Panc1 (cell line): ENCODE measurements around the gene NACC1. TPM values are rescaled to one million over a fixed set of nuclear protein-coding genes. Genes with fewer than 3 reads are reported as not detected.

ENCODE experiments used
- ATAC-seq: fragments of 200-7000 bp; cut with Tn5 transposase; 2 replicates; pipeline ENCODE4 v1.9.1; 2020; ENCODE audit warnings: mild to moderate bottlenecking, moderate library complexity
- BruUV-seq: library from RNA; stranded (reverse); fragments of 400-500 nt; replicated peaks from 2 replicates; lab custom pipeline; 2021; lab: Mats Ljungman, UMichigan
- CTCF ChIA-PET: fragments of 300-600 bp; sonication (Branson Sonifier 250); formaldehyde crosslinking; loops from one replicate; lab custom pipeline; 2022; ENCODE audit warnings: antibody characterized with exemption; lab: Charles Lee
- POLR2A ChIA-PET: fragments of 300-600 bp; sonication (Branson Sonifier 250); formaldehyde crosslinking; loops from one replicate; lab custom pipeline; 2022; ENCODE audit warnings: antibody characterized with exemption; lab: Charles Lee
- DNase-seq: peaks from one replicate; pipeline ENCODE4 v3.0.0-alpha.2; 2010; ENCODE audit warnings: low read depth, low spot score
- H3K27ac ChIP-seq: 2 replicates; pipeline ENCODE4 v1.5.1; 2011; ENCODE audit warnings: mild to moderate bottlenecking, low read length, inconsistent platforms
- H3K27me3 ChIP-seq: fragments of 200-500 bp; sonication (Bioruptor generic); 2 replicates; pipeline ENCODE4 v1.6.0; 2014; ENCODE audit warnings: low read length, inconsistent platforms; ENCODE audit not compliant: control insufficient read depth, insufficient read depth
- H3K36me3 ChIP-seq: fragments of 200-500 bp; sonication (Bioruptor generic); 2 replicates; pipeline ENCODE4 v1.5.1; 2014; ENCODE audit warnings: inconsistent platforms, mild to moderate bottlenecking, low read length, moderate library complexity; ENCODE audit not compliant: control insufficient read depth, insufficient read depth
- H3K4me1 ChIP-seq: 2 replicates; pipeline ENCODE4 v1.5.1; 2011; ENCODE audit warnings: inconsistent platforms, mild to moderate bottlenecking, low read length, moderate library complexity; ENCODE audit not compliant: control insufficient read depth, insufficient read depth
- H3K4me3 ChIP-seq, 2 experiments: 2 replicates each; pipeline ENCODE4 v1.5.1; 2011 to 2012; ENCODE audit warnings: low read depth in 2 of 2, low read length in 2 of 2, mild to moderate bottlenecking in 2 of 2, inconsistent platforms in 1 of 2, moderate library complexity in 1 of 2
- H3K9me3 ChIP-seq: fragments of 200-500 bp; sonication (Bioruptor generic); 2 replicates; pipeline ENCODE4 v1.5.1; 2014; ENCODE audit warnings: low read depth, mild to moderate bottlenecking, inconsistent platforms, low read length, moderate library complexity; ENCODE audit not compliant: control insufficient read depth, insufficient read depth
- POLR2AphosphoS5 ChIP-seq: IDR thresholded peaks from 2 replicates; pipeline ENCODE4 v1.6.1; 2012; ENCODE audit warnings: mild to moderate bottlenecking, low read depth, low read length, moderate library complexity
- SIN3A ChIP-seq: IDR thresholded peaks from 2 replicates; pipeline ENCODE4 v1.6.1; 2012; ENCODE audit warnings: low read depth, mild to moderate bottlenecking, low read length, moderate library complexity, borderline replicate concordance; ENCODE audit not compliant: insufficient read depth
- TCF7L2 ChIP-seq: IDR thresholded peaks from 2 replicates; pipeline ENCODE4 v1.6.1; 2011; ENCODE audit warnings: mild to moderate bottlenecking, low read depth, low read length, inconsistent platforms
- in situ Hi-C: cut with HindIII; loops from 2 replicates; pipeline ENCODE4 v1.10.0; 2016; ENCODE audit warnings: low sequenced_read_pairs, low pct_unique_long_range_greater_than_20kb
- intact Hi-C: fragments of 100-400 bp; cut with micrococcal nuclease; formaldehyde crosslinking; loops from one replicate; pipeline ENCODE4 v1.10.0; 2022; ENCODE audit not compliant: unreplicated experiment
- total RNA-seq: library from RNA; stranded (reverse); gene quantifications from one replicate; pipeline ENCODE4 v1.2.1, GENCODE V29; 2021; ENCODE audit not compliant: unreplicated experiment
- TF ChIP-seq, protein P1 (sequence below): fragments of 450-650 bp; IDR thresholded peaks from 2 replicates; pipeline ENCODE4 v1.5.1; 2017; ENCODE audit warnings: mild to moderate bottlenecking
- TF ChIP-seq, protein P2 (sequence below), 2 experiments: IDR thresholded peaks; 2 replicates each; pipeline ENCODE4 v1.6.1; 2011 to 2012; ENCODE audit warnings: low read depth in 2 of 2, control low read depth in 1 of 2, low read length in 1 of 2, mild to moderate bottlenecking in 1 of 2, moderate library complexity in 1 of 2; ENCODE audit not compliant: insufficient read depth in 1 of 2

NACC1 gene
- total RNA-seq, 1 experiment from 2014 or later: 129 TPM

DNA sequence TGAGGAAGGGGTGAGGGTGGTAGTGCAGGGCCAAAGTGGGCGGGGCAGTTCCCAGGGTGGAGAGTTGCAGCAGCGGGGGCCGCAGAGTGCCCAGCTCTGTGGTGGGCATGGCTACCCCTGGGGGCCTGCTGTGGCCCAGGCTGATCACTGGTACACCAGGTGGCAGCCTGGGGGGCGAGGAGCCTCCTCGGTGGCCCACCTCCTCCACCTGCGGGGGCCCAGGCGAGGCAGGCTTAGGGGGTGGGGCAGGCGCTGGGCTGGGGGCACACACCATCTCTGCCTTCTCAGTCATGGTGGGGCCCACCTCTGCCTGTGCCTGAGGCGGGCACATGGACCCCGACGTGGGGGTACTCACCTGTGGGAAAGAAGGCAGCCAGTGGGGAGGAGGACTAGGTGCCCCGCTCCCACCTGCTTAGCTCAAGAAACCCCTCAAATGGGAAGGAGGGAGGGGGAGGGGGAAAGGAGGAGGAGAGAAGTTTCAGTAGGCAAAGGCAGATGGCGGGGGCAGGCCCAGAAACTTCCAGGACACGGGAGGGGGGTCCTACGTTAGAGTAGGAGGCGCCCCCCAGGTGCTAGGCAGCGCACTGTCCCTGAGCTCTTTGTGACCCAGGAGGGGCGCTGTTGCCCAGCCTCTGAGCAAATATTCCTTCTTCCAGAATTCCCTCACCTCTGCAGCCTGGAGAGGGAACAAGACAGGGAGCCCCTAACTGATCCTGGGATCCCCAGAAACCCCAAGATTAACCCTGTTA, 17.0 kb upstream of the NACC1 start:
- H3K4me1 ChIP-seq: peaks cover 18% of the 10 kb centered on the region
- TF ChIP-seq POLR2AphosphoS5 (no peak), SIN3A (no peak), TCF7L2 (no peak)
- TF ChIP-seq, protein P1, sequence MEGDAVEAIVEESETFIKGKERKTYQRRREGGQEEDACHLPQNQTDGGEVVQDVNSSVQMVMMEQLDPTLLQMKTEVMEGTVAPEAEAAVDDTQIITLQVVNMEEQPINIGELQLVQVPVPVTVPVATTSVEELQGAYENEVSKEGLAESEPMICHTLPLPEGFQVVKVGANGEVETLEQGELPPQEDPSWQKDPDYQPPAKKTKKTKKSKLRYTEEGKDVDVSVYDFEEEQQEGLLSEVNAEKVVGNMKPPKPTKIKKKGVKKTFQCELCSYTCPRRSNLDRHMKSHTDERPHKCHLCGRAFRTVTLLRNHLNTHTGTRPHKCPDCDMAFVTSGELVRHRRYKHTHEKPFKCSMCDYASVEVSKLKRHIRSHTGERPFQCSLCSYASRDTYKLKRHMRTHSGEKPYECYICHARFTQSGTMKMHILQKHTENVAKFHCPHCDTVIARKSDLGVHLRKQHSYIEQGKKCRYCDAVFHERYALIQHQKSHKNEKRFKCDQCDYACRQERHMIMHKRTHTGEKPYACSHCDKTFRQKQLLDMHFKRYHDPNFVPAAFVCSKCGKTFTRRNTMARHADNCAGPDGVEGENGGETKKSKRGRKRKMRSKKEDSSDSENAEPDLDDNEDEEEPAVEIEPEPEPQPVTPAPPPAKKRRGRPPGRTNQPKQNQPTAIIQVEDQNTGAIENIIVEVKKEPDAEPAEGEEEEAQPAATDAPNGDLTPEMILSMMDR: peak; percentile 64
- H3K4me3 ChIP-seq: no peak overlapping the region
- intact Hi-C loops (no loop called here), in situ Hi-C loops (no loop called here)
- CTCF ChIA-PET: interaction anchor here (0.6 to 1.2 kb wide), 3 partner anchors 10 to 629 kb away, joined by 3 to 6 read pairs (median 3); no protein-coding TSS in a partner anchor
- H3K36me3 ChIP-seq: no peaks in the 10 kb centered on the region
- H3K27me3 ChIP-seq: no peaks in the 10 kb centered on the region
- no TSS peak for BruUV-seq
- POLR2A ChIA-PET: no interaction called here
- ATAC-seq (no peak), DNase-seq (no peak)
- no peaks in the 10 kb centered on the region for H3K9me3 ChIP-seq
- H3K27ac ChIP-seq: no peak overlapping the region

DNA sequence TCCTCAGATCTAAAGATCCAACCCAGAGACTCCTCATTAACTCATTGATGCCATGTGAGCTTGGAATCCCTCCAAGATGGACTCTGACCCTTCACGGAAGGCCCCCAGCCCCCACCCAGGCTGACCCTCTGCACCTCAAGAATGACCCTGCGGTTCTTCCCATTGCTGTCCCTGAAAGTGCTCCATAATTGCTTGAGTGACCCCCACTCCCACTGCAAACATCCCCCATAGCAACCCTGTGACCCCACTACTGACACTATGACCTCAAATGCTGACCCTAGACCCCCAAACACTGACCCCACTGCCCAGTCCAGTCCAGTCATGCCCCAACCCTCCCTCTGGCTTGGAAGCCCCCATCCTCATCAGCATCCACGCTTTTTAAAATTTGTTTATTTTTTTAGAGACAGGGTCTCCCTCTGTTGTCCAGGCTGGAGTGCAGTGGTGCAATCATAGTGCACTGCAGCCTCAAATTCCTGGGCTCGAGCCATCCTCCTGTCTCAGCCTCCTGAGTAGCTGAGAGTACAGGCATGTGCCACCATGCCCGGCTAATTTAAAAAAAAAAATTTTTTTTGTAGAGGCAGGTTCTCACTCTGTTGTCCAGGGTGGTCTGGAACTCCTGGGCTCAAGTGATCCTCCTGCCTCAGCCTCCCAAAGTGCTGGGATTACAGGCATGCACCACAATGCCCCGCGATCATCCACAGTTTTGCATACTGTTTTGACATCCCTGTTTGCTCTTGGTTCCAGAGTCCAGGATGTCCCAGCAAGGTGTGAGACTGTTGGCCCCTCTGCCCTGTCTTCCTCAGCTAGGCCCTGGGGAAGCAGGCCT, 16.3 kb upstream of the NACC1 start:
- ATAC-seq (peak; percentile 7; the same call in 1 of the 2 replicates), DNase-seq (no peak)
- BruUV-seq: no TSS peak
- in situ Hi-C loops (no loop called here), intact Hi-C loops (no loop called here)
- CTCF ChIA-PET: interaction anchor here (0.7 to 1.2 kb wide), 2 partner anchors 9 to 124 kb away, joined by 3 to 6 read pairs; no protein-coding TSS in a partner anchor
- H3K4me1 ChIP-seq: peaks cover 10% of the 10 kb centered on the region
- no peak overlapping the region; a peak in 1 of 4 replicates for H3K4me3 ChIP-seq
- no peaks in the 10 kb centered on the region for H3K27me3 ChIP-seq
- peak overlapping the region; percentile 2; the same call in 1 of the 2 replicates for H3K27ac ChIP-seq
- no peaks in the 10 kb centered on the region for H3K9me3 ChIP-seq
- POLR2A ChIA-PET: no interaction called here
- no peak for TF ChIP-seq POLR2AphosphoS5
- TF ChIP-seq TCF7L2: no peak
- TF ChIP-seq SIN3A: no peak
- TF ChIP-seq, protein P2, sequence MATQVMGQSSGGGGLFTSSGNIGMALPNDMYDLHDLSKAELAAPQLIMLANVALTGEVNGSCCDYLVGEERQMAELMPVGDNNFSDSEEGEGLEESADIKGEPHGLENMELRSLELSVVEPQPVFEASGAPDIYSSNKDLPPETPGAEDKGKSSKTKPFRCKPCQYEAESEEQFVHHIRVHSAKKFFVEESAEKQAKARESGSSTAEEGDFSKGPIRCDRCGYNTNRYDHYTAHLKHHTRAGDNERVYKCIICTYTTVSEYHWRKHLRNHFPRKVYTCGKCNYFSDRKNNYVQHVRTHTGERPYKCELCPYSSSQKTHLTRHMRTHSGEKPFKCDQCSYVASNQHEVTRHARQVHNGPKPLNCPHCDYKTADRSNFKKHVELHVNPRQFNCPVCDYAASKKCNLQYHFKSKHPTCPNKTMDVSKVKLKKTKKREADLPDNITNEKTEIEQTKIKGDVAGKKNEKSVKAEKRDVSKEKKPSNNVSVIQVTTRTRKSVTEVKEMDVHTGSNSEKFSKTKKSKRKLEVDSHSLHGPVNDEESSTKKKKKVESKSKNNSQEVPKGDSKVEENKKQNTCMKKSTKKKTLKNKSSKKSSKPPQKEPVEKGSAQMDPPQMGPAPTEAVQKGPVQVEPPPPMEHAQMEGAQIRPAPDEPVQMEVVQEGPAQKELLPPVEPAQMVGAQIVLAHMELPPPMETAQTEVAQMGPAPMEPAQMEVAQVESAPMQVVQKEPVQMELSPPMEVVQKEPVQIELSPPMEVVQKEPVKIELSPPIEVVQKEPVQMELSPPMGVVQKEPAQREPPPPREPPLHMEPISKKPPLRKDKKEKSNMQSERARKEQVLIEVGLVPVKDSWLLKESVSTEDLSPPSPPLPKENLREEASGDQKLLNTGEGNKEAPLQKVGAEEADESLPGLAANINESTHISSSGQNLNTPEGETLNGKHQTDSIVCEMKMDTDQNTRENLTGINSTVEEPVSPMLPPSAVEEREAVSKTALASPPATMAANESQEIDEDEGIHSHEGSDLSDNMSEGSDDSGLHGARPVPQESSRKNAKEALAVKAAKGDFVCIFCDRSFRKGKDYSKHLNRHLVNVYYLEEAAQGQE (IDR thresholded peaks at IDR 0.05; ENCODE audit: insufficient read depth in 1 of 2, low read depth in 2 of 2, low read length in 1 of 2): no peak
- TF ChIP-seq, protein P1: peak; percentile 23; the same call in 1 of the 2 replicates
- no peaks in the 10 kb centered on the region for H3K36me3 ChIP-seq
